ENCODE results near the gene TMC4. TPM values are rescaled to one million over a fixed set of nuclear protein-coding genes. Genes with fewer than 3 reads are reported as not detected.

The TMC4 gene
- total and polyA plus RNA-seq, 2 donors (not counting 1 experiment from before 2014, with no cell fraction given): not detected

DNA sequence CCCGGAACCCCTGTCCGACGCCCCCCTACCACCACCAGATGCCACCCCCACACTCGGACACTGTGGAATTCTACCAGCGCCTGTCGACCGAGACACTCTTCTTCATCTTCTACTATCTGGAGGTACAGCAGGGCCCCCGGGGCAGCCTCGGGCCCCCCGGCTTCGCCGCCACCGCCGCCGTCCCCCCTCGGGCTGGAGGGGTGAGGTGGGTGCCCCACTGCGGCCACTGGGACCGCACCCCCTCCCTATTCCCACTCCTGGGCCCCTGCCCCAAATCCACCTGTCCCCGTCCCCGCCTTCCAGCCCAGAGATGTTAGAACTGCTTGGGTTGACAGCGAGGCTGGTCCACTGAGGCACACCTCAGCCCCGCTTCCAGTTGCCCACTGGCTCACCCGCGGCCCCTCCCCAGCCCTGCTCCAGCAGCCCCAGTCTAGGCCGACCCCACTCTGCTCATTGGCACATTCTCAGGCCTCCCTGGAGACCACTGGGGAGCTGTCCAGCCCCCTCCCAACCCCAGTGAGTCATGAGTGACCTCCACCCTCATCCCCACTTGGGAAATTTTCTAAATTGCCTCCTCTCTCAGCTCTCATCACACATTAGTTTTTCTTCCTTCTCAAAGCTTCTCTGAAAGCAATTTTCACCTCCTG lies 20.0 kb downstream of the TMC4 start:
- 96% methylated on average over 16 of the region's 25 CpGs for WGBS (ENCODE audit: insufficient coverage)
- H3K9ac ChIP-seq (ENCODE audit: low read length): no peak overlapping the region
- H3K27ac ChIP-seq (ENCODE audit: low read length in 2 of 2): no peak overlapping the region
- TF ChIP-seq, protein P1, sequence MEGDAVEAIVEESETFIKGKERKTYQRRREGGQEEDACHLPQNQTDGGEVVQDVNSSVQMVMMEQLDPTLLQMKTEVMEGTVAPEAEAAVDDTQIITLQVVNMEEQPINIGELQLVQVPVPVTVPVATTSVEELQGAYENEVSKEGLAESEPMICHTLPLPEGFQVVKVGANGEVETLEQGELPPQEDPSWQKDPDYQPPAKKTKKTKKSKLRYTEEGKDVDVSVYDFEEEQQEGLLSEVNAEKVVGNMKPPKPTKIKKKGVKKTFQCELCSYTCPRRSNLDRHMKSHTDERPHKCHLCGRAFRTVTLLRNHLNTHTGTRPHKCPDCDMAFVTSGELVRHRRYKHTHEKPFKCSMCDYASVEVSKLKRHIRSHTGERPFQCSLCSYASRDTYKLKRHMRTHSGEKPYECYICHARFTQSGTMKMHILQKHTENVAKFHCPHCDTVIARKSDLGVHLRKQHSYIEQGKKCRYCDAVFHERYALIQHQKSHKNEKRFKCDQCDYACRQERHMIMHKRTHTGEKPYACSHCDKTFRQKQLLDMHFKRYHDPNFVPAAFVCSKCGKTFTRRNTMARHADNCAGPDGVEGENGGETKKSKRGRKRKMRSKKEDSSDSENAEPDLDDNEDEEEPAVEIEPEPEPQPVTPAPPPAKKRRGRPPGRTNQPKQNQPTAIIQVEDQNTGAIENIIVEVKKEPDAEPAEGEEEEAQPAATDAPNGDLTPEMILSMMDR (IDR thresholded peaks at IDR 0.05): no peak
- TF ChIP-seq EZH2 (IDR thresholded peaks at IDR 0.05; ENCODE audit: borderline replicate concordance, insufficient read depth, low read depth, low read length, poor library complexity, severe bottlenecking): no peak
- no peak overlapping the region for H3K4me2 ChIP-seq (replicated peaks; ENCODE audit: low read depth, low read length, poor library complexity, severe bottlenecking)
- H4K20me1 ChIP-seq (ENCODE audit: control insufficient read depth, insufficient read depth, low read length, poor library complexity, severe bottlenecking): peaks cover 76% of the 10 kb centered on the region
- intact Hi-C loops (cut with micrococcal nuclease): no loop called here
- DNase-seq: no peak
- H2AFZ ChIP-seq (ENCODE audit: insufficient read depth, low read depth, low read length, poor library complexity, severe bottlenecking): no peak overlapping the region
- ChIA-PET POLR2A (interaction anchor here (0.6 kb wide), 1 partner anchor 275 kb away, joined by 4 read pairs; no protein-coding TSS in a partner anchor), CTCF (no interaction called here)
- H3K27me3 Mint-ChIP-seq: no peaks in the 10 kb centered on the region
- H3K79me2 ChIP-seq (ENCODE audit: control insufficient read depth, insufficient read depth, low read length): peaks cover 9% of the 10 kb centered on the region
- no peaks in the 10 kb centered on the region for H3K27me3 ChIP-seq (replicated peaks in 1 of 4; ENCODE audit: control extremely low read depth in 1 of 4, control insufficient read depth in 3 of 4, insufficient read depth in 4 of 4, low read length in 3 of 4)
- no peak for ATAC-seq (ENCODE audit: low read depth)
- H3K9me3 ChIP-seq (ENCODE audit: control extremely low read depth in 1 of 3, control insufficient read depth in 2 of 3, insufficient read depth in 1 of 3, low read length in 2 of 3): no peaks in the 10 kb centered on the region
- no peak overlapping the region for H3K4me3 Mint-ChIP-seq
- peaks cover 0 to 1% of the 10 kb centered on the region in 2 donors for H3K4me1 ChIP-seq (ENCODE audit: control insufficient read depth in 2 of 2, insufficient read depth in 2 of 2, low read length in 2 of 2)
- peaks cover 4% of the 10 kb centered on the region for H3K4me1 Mint-ChIP-seq
- H3K9me3 Mint-ChIP-seq (ENCODE audit: insufficient read depth): no peaks in the 10 kb centered on the region
- no peak overlapping the region for H3K4me3 ChIP-seq (ENCODE audit: control extremely low read depth in 1 of 5, extremely low read depth in 1 of 5, insufficient read depth in 1 of 5, low read depth in 2 of 5, low read length in 4 of 5)
- H3K36me3 ChIP-seq (replicated peaks in 1 of 2; ENCODE audit: control extremely low read depth in 1 of 2, control insufficient read depth in 1 of 2, extremely low read depth in 1 of 2, insufficient read depth in 2 of 2, low read length in 1 of 2): peaks cover 2 to 80% of the 10 kb centered on the region in 2 experiments
- H3K27ac Mint-ChIP-seq: no peak overlapping the region

DNA sequence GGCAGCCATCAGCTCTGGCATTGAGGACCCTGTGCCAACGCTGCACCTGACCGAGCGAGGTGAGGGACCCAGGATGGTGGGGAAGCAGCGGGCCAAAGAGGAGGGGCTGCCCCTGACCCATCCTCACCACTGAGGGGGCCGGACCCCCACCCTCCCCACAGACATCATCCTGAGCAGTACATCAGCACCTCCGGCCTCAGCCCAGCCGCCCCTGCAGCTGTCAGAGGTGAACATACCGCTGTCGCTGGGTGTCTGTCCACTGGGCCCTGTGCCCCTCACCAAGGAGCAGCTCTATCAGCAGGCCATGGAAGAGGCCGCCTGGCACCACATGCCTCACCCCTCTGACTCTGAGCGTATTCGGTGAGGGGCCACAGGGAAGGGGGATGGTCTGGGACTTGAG lies 20.7 kb downstream of the TMC4 start:
- POLR2A ChIA-PET: no interaction called here

More for the DNA sequence above, 20.7 kb downstream of the TMC4 start:
- Mint-ChIP-seq H3K27ac (no peak overlapping the region), H3K4me1 (peaks cover 4% of the 10 kb centered on the region), H3K9me3 (ENCODE audit: insufficient read depth) (no peaks in the 10 kb centered on the region), H3K27me3 (no peaks in the 10 kb centered on the region), H3K4me3 (no peak overlapping the region)
- intact Hi-C loops (cut with micrococcal nuclease): no loop called here
- Histone ChIP-seq H3K4me2 (replicated peaks; ENCODE audit: low read depth, low read length, poor library complexity, severe bottlenecking) (no peak overlapping the region), H3K9me3 (ENCODE audit: control extremely low read depth in 1 of 3, control insufficient read depth in 2 of 3, insufficient read depth in 1 of 3, low read length in 2 of 3) (no peaks in the 10 kb centered on the region), H3K79me2 (ENCODE audit: control insufficient read depth, insufficient read depth, low read length) (peaks cover 4% of the 10 kb centered on the region), H2AFZ (ENCODE audit: insufficient read depth, low read depth, low read length, poor library complexity, severe bottlenecking) (no peak overlapping the region), H3K27ac (ENCODE audit: low read length in 2 of 2) (no peak overlapping the region), H3K9ac (ENCODE audit: low read length) (no peak overlapping the region), H4K20me1 (ENCODE audit: control insufficient read depth, insufficient read depth, low read length, poor library complexity, severe bottlenecking) (peaks cover 80% of the 10 kb centered on the region), H3K4me1 (ENCODE audit: control insufficient read depth in 2 of 2, insufficient read depth in 2 of 2, low read length in 2 of 2) (no peaks in the 10 kb centered on the region), H3K27me3 (replicated peaks in 1 of 4; ENCODE audit: control extremely low read depth in 1 of 4, control insufficient read depth in 3 of 4, insufficient read depth in 4 of 4, low read length in 3 of 4) (no peaks in the 10 kb centered on the region), H3K4me3 (ENCODE audit: control extremely low read depth in 1 of 5, extremely low read depth in 1 of 5, insufficient read depth in 1 of 5, low read depth in 2 of 5, low read length in 4 of 5) (no peak overlapping the region), H3K36me3 (replicated peaks in 1 of 2; ENCODE audit: control extremely low read depth in 1 of 2, control insufficient read depth in 1 of 2, extremely low read depth in 1 of 2, insufficient read depth in 2 of 2, low read length in 1 of 2) (peaks cover 2 to 80% of the 10 kb centered on the region in 2 experiments)
- ATAC-seq (ENCODE audit: low read depth) (no peak), DNase-seq (no peak)
- CTCF ChIA-PET: no interaction called here
- TF ChIP-seq EZH2 (IDR thresholded peaks at IDR 0.05; ENCODE audit: borderline replicate concordance, insufficient read depth, low read depth, low read length, poor library complexity, severe bottlenecking): no peak
- TF ChIP-seq, protein P1 (IDR thresholded peaks at IDR 0.05): no peak
- WGBS (ENCODE audit: insufficient coverage): 100% methylated on average over 12 of the region's 12 CpGs

All from B cell (primary cell).